Muscle of leg (tissue), 11 donors: Measurements from ENCODE around the gene PRR12. TPM values are rescaled to one million over a fixed set of nuclear protein-coding genes. Genes with fewer than 3 reads are reported as not detected.

Experiments
- DNase-seq: peaks from one replicate; pipeline ENCODE4 v3.0.0; 2013
- H3K27ac ChIP-seq: one replicate; pipeline ENCODE4 v1.5.1; 2013; ENCODE audit warnings: mild to moderate bottlenecking, low read length, control low read depth
- H3K27me3 ChIP-seq: one replicate; pipeline ENCODE4 v1.6.1; 2013; ENCODE audit warnings: low read length; ENCODE audit not compliant: control insufficient read depth, insufficient read depth
- H3K36me3 ChIP-seq: one replicate; pipeline ENCODE4 v1.6.1; 2013; ENCODE audit warnings: low read length; ENCODE audit not compliant: control insufficient read depth, insufficient read depth
- H3K4me1 ChIP-seq: one replicate; pipeline ENCODE4 v1.6.1; 2013; ENCODE audit warnings: low read length; ENCODE audit not compliant: control insufficient read depth, insufficient read depth
- H3K4me3 ChIP-seq: one replicate; pipeline ENCODE4 v1.5.1; 2013; ENCODE audit warnings: low read length, control low read depth
- H3K9me3 ChIP-seq: replicated peaks from 2 replicates; pipeline ENCODE4 v1.6.1; 2013; ENCODE audit warnings: low read depth, low read length; ENCODE audit not compliant: control insufficient read depth
- WGBS: methylation state at CpG from one replicate; pipeline ENCODE4 v1.1.5; 2013; ENCODE audit warnings: missing lambda C conversion rate; ENCODE audit not compliant: insufficient coverage; 5-methylcytosine and 5-hydroxymethylcytosine counted together
- polyA plus RNA-seq, 8 donors: library from polyadenylated mRNA; unstranded; fragments of 120-200 nt; gene quantifications; one replicate each; pipeline versions ENCODE4 v1.2.1 to v1.2.3, GENCODE V29; 2013; ENCODE audit warnings: inconsistent platforms in 1 of 8, low replicate concordance in 1 of 8; ENCODE audit not compliant: insufficient read length in 8 of 8, insufficient read depth in 1 of 8
- total RNA-seq: library from RNA; stranded (reverse); fragments of 120-200 nt; gene quantifications from one replicate; pipeline ENCODE4 v1.2.4, GENCODE V29; 2013

Gene PRR12
- total and polyA plus RNA-seq, 9 donors = 3.5 to 22.7 (median 18.3) TPM

GRCh38 chr19:49560358-49560900, 30.6 kb upstream of the PRR12 start:
- DNase-seq = peak; percentile 77
- H3K27ac ChIP-seq = peak overlapping the region; percentile 20
- peaks cover 49% of the 10 kb centered on the region for H3K36me3 ChIP-seq
- no peaks in the 10 kb centered on the region for H3K27me3 ChIP-seq
- H3K9me3 ChIP-seq = no peaks in the 10 kb centered on the region
- 62% methylated on average over 8 of the region's 15 CpGs for WGBS
- no peak overlapping the region for H3K4me3 ChIP-seq
- peaks cover 23% of the 10 kb centered on the region for H3K4me1 ChIP-seq

DNA sequence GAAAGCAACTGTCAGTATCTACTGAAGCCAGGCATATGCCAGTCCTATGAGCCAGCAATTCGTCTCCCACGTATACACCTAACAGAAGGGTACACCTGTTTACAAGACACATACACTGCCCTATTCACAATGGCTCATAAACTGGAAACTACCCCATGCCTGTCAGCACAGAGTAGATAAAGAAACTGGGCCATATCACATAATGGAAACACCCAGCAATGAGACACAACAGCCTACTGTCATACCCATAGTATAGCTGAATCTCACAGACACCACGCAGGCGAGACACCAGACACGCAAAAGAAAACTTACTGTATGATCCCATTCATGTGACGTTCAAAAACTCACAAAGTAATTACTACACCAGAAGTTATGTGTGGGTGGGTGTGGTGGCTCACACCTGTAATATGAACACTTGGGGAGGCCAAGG, 26.4 kb upstream of the PRR12 start:
- no peak overlapping the region for H3K27ac ChIP-seq
- WGBS = 100% methylated on average over 2 of the region's 6 CpGs
- no peak overlapping the region for H3K4me3 ChIP-seq
- H3K36me3 ChIP-seq = peaks cover 12% of the 10 kb centered on the region
- no peak for DNase-seq
- H3K27me3 ChIP-seq = no peaks in the 10 kb centered on the region
- no peaks in the 10 kb centered on the region for H3K9me3 ChIP-seq
- H3K4me1 ChIP-seq = peaks cover 27% of the 10 kb centered on the region

DNA sequence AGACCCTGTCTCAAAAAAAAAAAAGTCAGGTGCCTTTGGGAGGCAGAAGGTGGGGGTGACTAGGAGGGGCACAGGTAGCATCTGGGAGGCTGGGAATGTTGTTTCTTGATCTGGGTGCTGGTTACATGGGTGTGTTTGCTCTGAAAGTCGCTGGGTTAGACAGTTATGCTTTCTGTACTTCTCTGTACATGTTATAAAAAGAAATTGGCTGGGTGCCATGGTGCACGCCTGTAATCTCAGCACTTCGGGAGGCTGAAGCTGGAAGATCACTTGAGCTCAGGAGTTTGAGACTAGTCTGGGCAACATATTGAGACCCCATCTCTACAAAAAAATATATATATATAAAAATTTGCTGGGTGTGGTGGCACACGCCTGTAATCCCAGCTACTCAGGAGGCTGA, 25.7 kb upstream of the PRR12 start:
- peak; percentile 79 for DNase-seq
- Histone ChIP-seq H3K4me1 (peaks cover 20% of the 10 kb centered on the region), H3K4me3 (no peak overlapping the region), H3K27ac (no peak overlapping the region), H3K27me3 (no peaks in the 10 kb centered on the region), H3K9me3 (no peaks in the 10 kb centered on the region), H3K36me3 (peaks cover 5% of the 10 kb centered on the region)
- no CpG with 5 or more reads among the region's 4 CpGs for WGBS

DNA sequence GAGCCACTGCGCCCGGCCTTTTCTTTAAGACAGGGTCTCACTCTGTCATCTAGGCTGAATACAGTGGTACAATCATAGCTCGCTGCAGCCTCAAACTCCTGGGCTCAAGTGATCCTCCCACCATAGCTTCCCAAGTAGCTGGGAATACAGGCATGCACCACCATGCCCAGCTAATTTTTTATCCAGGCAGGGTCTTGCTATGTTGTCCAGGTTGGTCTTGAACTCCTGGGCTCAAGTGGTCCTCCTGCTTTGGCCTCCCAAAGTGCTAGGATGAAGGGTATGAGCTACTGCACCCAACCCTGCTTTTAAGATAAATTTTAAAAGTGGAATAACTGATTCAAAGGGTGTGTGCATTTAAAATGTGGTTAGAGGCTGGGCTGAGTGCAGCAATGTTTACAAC, 24.7 kb upstream of the PRR12 start:
- peaks cover 2% of the 10 kb centered on the region for H3K36me3 ChIP-seq
- peaks cover 22% of the 10 kb centered on the region for H3K4me1 ChIP-seq
- DNase-seq = no peak
- WGBS = 97% methylated on average over 3 of the region's 3 CpGs
- H3K9me3 ChIP-seq = no peaks in the 10 kb centered on the region
- no peaks in the 10 kb centered on the region for H3K27me3 ChIP-seq
- no peak overlapping the region for H3K4me3 ChIP-seq
- no peak overlapping the region for H3K27ac ChIP-seq

DNA sequence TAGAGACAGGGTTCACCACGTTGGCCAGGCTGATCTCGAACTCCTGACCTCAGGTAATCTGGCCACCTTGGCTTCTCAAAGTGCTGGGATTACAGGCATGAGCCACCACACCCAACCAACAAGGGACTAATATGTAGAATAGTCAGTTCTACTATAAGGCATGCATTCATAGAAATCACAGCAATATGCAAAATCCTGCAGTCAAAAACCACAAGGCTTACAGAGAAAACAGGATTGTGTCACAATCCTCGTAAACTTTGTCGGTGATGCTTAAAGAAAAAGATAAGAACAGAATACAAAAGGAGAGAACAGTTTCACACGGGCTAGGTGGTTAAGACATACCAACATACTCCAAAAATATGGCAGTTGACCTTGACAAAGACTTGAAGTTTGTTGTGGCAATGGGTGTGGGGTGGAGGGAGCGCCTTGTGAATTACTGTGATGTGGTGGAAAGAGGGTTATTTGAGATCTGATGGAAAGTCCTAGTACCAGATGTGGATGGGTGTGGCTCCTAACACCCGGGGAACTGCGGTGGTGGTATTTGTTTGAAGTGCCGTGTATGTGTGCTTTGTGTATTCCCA, 23.0 kb upstream of the PRR12 start:
- no peak for DNase-seq
- H3K27me3 ChIP-seq = no peaks in the 10 kb centered on the region
- no peak overlapping the region for H3K27ac ChIP-seq
- no peak overlapping the region for H3K4me3 ChIP-seq
- no CpG with 5 or more reads among the region's 9 CpGs for WGBS
- H3K4me1 ChIP-seq = peaks cover 26% of the 10 kb centered on the region
- peaks cover 3% of the 10 kb centered on the region for H3K36me3 ChIP-seq
- no peaks in the 10 kb centered on the region for H3K9me3 ChIP-seq

- 33% methylated on average over 9 of the region's 14 CpGs for WGBS
- Histone ChIP-seq H3K36me3 (peaks cover 15% of the 10 kb centered on the region), H3K27ac (no peak overlapping the region), H3K27me3 (no peaks in the 10 kb centered on the region), H3K4me1 (peaks cover 25% of the 10 kb centered on the region), H3K9me3 (no peaks in the 10 kb centered on the region), H3K4me3 (no peak overlapping the region)
- peak; percentile 91 for DNase-seq
Observed at GRCh38 chr19:49570138-49570856, 20.7 kb upstream of the PRR12 start.

DNA sequence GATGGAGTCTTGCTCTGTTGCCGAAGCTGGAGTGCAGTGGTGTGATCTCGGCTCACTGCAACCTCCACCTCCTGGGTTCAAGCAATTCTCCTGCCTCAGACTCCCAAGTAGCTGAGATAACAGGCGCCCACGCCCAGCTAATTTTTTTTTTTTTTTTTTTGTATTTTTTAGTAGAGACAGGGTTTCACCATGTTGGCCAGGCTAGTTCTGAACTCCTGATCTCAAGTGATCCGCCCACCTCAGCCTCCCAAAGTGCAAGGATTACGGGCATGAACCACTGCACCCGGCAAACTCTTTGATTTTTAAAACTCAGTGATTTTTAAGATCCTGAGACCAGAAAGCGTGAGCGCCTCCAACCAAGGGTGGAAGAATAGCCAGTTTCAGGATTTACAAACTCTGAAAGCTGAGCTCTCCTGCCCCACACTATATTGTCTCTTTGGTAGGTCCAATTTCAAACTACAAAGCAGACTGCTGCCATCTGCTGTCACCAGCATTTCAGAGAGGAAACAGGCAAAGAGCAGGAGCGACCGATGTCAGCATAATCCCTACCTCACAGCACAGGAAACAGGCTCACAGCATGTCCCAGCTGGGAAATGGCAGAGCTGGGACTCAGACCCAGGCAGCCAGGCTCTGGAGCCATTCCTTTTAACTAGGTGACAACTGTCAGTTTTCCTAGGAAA, 19.8 kb upstream of the PRR12 start:
- Histone ChIP-seq H3K36me3 (peaks cover 22% of the 10 kb centered on the region), H3K4me1 (peaks cover 22% of the 10 kb centered on the region), H3K9me3 (no peaks in the 10 kb centered on the region), H3K27me3 (no peaks in the 10 kb centered on the region), H3K4me3 (no peak overlapping the region), H3K27ac (peak overlapping the region; percentile 26)
- DNase-seq = peak; percentile 62
- 67% methylated on average over 7 of the region's 11 CpGs for WGBS

DNA sequence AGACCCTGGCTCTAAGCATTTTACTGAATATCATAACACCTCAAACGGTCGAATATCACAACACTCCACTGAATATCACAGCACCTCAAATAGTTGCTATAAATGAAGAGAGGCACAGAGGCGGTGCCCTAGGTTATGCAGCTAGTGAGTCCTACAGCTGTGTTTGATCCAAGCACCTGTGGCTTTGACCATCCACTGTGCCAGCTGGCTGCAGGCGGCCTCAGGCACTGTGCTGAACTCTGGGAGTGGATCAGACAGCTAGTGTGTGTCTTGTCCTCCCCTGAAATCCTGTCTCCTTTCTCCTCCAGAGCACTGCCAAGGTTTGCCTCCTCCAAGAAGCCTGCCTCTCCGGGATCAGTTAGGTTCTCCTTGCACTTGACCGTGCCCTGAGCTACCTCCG, 18.0 kb upstream of the PRR12 start:
- DNase-seq = peak; percentile 49
- Histone ChIP-seq H3K27ac (peak overlapping the region; percentile 49), H3K4me3 (no peak overlapping the region)

GRCh38 chr19:49573425-49573824, 17.6 kb upstream of the PRR12 start:
- H3K36me3 ChIP-seq = peaks cover 22% of the 10 kb centered on the region
- no CpG with 5 or more reads among the region's 3 CpGs for WGBS
- H3K4me1 ChIP-seq = peaks cover 20% of the 10 kb centered on the region
- no peaks in the 10 kb centered on the region for H3K27me3 ChIP-seq
- H3K9me3 ChIP-seq = no peaks in the 10 kb centered on the region
- peak overlapping the region; percentile 49 for H3K27ac ChIP-seq
- no peak for DNase-seq
- no peak overlapping the region for H3K4me3 ChIP-seq

More for the DNA sequence above, 18.0 kb upstream of the PRR12 start:
- WGBS = 100% methylated on average over 1 of the region's 7 CpGs
- H3K27me3 ChIP-seq = no peaks in the 10 kb centered on the region
- H3K9me3 ChIP-seq = no peaks in the 10 kb centered on the region
- H3K4me1 ChIP-seq = peaks cover 22% of the 10 kb centered on the region
- peaks cover 22% of the 10 kb centered on the region for H3K36me3 ChIP-seq

DNA sequence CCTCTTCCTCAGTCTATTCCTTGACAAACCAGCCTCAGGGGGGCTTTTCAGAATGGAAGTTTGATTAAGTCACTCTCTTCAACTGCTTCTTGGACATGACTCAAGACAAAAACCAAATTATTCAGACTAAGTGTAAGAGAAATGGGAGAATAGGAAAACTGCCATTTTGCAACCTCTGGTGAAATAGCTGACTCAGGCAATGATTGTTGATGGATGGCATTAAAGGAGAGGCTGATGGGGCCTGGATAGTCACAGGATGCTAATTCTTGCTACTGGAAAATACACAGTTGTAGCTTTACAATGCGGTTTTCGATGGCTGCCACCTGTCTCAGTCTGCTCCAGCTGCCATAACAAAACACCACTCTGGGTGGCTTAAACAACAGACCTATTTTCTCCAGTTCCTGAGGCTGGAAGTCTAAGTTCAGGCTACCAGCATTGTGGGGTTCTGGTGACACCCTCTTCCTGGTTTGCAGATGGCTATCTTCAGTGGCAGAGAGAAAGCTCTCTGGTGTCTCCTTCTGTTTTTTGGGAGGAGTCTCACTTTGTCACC, 16.7 kb upstream of the PRR12 start:
- Histone ChIP-seq H3K4me1 (peaks cover 20% of the 10 kb centered on the region), H3K36me3 (peaks cover 22% of the 10 kb centered on the region), H3K27me3 (no peaks in the 10 kb centered on the region), H3K27ac (no peak overlapping the region), H3K9me3 (no peaks in the 10 kb centered on the region), H3K4me3 (no peak overlapping the region)
- WGBS = 83% methylated on average over 2 of the region's 2 CpGs
- no peak for DNase-seq
